ENCODE data around the gene GPSM3.

Gene GPSM3

DNA sequence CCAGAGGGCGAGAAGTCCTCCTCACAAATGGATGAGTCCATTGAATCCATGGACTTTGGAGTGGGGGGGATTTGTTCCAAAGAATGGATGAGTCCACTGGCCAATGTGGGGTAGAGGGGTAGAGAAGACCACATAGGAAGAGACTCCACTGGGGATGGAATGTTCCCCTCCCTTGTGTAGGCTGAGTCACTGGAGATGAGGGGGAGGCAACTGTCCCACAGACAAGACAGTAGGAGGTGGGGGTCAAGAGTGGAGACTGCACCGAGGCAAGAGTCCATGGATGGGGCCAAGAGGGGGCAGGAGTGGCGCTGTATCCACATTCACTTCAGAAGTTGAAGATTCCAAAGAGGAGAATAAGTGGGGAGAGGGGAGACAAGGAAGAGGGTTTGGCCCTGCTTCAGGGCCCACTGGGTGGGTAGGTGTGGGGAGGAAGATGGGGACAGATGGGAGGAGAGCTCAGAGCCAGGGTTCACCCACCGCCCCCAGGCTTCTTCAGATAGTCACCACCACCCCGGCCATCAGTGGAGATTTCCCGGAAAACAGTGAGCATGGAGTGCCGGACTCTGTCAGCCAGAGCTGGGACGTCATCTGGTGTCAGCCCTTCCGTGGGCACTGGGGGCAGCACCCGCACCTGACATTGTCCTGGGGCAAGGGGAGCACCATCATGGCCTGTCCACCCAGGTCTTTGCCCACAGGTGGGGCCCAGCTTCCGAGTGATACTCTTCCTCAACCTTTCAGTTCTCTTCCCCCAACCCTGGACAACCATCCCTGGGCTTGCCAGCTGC, 23.4 kb downstream of the GPSM3 start:
- no peaks in the 10 kb centered on the region for H3K9me3 ChIP-seq (ENCODE audit: control insufficient read depth, insufficient read depth, low read depth, low read length)
- H3K4me3 ChIP-seq (ENCODE audit: low read depth, low read length): no peak overlapping the region
- CTCF ChIA-PET: interaction anchor here (0.6 to 1.3 kb wide), 4 partner anchors 24 to 58 kb away, joined by 3 to 7 read pairs (median 3); partner anchors contain the start of gene GPSM3
- POLR2A ChIA-PET: interaction anchor here (0.7 to 2.0 kb wide), 6 partner anchors 8 to 41 kb away, joined by 3 to 9 read pairs (median 5); partner anchors contain the start of genes ATF6B and PBX2
- 0 out of 2 replicates have a peak, but pooled peaks have one; percentile 26 for TF ChIP-seq IKZF3 (tag by site-specific recombination; IDR thresholded peaks at IDR 0.05)
- no peak for TF ChIP-seq KLF9 (tag by site-specific recombination; IDR thresholded peaks at IDR 0.05; ENCODE audit: low read depth)
- TF ChIP-seq, protein P1, sequence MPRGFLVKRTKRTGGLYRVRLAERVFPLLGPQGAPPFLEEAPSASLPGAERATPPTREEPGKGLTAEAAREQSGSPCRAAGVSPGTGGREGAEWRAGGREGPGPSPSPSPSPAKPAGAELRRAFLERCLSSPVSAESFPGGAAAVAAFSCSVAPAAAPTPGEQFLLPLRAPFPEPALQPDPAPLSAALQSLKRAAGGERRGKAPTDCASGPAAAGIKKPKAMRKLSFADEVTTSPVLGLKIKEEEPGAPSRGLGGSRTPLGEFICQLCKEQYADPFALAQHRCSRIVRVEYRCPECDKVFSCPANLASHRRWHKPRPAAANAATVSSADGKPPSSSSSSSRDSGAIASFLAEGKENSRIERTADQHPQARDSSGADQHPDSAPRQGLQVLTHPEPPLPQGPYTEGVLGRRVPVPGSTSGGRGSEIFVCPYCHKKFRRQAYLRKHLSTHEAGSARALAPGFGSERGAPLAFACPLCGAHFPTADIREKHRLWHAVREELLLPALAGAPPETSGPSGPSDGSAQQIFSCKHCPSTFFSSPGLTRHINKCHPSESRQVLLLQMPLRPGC (tag by site-specific recombination; IDR thresholded peaks at IDR 0.05): no peak
- 0 out of 2 replicates have a peak, but pooled peaks have one; percentile 40 for TF ChIP-seq WT1 (tag by site-specific recombination; IDR thresholded peaks at IDR 0.05)
- peak; percentile 27; the same call in 1 of the 2 replicates for TF ChIP-seq GLIS2 (tag by site-specific recombination; IDR thresholded peaks at IDR 0.05)
- TF ChIP-seq ZNF416 (tag by site-specific recombination; IDR thresholded peaks at IDR 0.05): no peak
- TF ChIP-seq, protein P2, sequence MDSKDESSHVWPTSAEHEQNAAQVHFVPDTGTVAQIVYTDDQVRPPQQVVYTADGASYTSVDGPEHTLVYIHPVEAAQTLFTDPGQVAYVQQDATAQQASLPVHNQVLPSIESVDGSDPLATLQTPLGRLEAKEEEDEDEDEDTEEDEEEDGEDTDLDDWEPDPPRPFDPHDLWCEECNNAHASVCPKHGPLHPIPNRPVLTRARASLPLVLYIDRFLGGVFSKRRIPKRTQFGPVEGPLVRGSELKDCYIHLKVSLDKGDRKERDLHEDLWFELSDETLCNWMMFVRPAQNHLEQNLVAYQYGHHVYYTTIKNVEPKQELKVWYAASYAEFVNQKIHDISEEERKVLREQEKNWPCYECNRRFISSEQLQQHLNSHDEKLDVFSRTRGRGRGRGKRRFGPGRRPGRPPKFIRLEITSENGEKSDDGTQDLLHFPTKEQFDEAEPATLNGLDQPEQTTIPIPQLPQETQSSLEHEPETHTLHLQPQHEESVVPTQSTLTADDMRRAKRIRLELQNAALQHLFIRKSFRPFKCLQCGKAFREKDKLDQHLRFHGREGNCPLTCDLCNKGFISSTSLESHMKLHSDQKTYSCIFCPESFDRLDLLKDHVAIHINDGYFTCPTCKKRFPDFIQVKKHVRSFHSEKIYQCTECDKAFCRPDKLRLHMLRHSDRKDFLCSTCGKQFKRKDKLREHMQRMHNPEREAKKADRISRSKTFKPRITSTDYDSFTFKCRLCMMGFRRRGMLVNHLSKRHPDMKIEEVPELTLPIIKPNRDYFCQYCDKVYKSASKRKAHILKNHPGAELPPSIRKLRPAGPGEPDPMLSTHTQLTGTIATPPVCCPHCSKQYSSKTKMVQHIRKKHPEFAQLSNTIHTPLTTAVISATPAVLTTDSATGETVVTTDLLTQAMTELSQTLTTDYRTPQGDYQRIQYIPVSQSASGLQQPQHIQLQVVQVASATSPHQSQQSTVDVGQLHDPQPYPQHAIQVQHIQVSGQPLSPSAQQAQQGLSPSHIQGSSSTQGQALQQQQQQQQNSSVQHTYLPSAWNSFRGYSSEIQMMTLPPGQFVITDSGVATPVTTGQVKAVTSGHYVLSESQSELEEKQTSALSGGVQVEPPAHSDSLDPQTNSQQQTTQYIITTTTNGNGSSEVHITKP (tag by site-specific recombination; IDR thresholded peaks at IDR 0.05): peak; percentile 92
- TF ChIP-seq, protein P3, sequence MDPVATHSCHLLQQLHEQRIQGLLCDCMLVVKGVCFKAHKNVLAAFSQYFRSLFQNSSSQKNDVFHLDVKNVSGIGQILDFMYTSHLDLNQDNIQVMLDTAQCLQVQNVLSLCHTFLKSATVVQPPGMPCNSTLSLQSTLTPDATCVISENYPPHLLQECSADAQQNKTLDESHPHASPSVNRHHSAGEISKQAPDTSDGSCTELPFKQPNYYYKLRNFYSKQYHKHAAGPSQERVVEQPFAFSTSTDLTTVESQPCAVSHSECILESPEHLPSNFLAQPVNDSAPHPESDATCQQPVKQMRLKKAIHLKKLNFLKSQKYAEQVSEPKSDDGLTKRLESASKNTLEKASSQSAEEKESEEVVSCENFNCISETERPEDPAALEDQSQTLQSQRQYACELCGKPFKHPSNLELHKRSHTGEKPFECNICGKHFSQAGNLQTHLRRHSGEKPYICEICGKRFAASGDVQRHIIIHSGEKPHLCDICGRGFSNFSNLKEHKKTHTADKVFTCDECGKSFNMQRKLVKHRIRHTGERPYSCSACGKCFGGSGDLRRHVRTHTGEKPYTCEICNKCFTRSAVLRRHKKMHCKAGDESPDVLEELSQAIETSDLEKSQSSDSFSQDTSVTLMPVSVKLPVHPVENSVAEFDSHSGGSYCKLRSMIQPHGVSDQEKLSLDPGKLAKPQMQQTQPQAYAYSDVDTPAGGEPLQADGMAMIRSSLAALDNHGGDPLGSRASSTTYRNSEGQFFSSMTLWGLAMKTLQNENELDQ (tag by site-specific recombination; IDR thresholded peaks at IDR 0.05; ENCODE audit: low read depth): no peak
- TF ChIP-seq GLIS1 (tag by site-specific recombination; IDR thresholded peaks at IDR 0.05): peak; percentile 54
- peak; percentile 64 for TF ChIP-seq ZFHX2 (tag by site-specific recombination; conservative IDR thresholded peaks at IDR 0.05)
- TF ChIP-seq, protein P4, sequence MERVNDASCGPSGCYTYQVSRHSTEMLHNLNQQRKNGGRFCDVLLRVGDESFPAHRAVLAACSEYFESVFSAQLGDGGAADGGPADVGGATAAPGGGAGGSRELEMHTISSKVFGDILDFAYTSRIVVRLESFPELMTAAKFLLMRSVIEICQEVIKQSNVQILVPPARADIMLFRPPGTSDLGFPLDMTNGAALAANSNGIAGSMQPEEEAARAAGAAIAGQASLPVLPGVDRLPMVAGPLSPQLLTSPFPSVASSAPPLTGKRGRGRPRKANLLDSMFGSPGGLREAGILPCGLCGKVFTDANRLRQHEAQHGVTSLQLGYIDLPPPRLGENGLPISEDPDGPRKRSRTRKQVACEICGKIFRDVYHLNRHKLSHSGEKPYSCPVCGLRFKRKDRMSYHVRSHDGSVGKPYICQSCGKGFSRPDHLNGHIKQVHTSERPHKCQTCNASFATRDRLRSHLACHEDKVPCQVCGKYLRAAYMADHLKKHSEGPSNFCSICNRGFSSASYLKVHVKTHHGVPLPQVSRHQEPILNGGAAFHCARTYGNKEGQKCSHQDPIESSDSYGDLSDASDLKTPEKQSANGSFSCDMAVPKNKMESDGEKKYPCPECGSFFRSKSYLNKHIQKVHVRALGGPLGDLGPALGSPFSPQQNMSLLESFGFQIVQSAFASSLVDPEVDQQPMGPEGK (tag by site-specific recombination; IDR thresholded peaks at IDR 0.05): peak; percentile 30; the same call in 1 of the 2 replicates
- TF ChIP-seq OVOL3 (tag by site-specific recombination; IDR thresholded peaks at IDR 0.05): no peak
- TF ChIP-seq KLF1 (tag by site-specific recombination; IDR thresholded peaks at IDR 0.05): no peak
- peak; percentile 59; the same call in 1 of the 2 replicates for TF ChIP-seq EGR2 (tag by site-specific recombination; IDR thresholded peaks at IDR 0.05; ENCODE audit: low read depth)
- no peak for TF ChIP-seq ZNF596 (tag by site-specific recombination; IDR thresholded peaks at IDR 0.05)
- H3K36me3 ChIP-seq (ENCODE audit: control insufficient read depth in 2 of 2, insufficient read depth in 1 of 2, low read length in 2 of 2): peaks cover 15 to 69% of the 10 kb centered on the region in 2 experiments; a peak in 2 of 3 replicates
- H3K27ac ChIP-seq (ENCODE audit: extremely low read depth, low read depth, low read length): no peak overlapping the region
- no peaks in the 10 kb centered on the region for H3K4me1 ChIP-seq (ENCODE audit: control insufficient read depth, insufficient read depth, low read length)
